Dedifferentiated amniotic fluid mesenchymal stem cell (primary cell): Measurements from ENCODE around the gene SPG7.
A peak's percentile ranks its signal among the peaks of the same experiment; 100 is the strongest.
"Not testable (repeated sequence)": the region's sequence is repeated elsewhere in the genome, so short reads cannot be mapped to it uniquely, and the experiment has no call there.

Source experiments
- DNase-seq: peaks from one replicate; pipeline ENCODE4 v3.0.0-alpha.2; 2016; ENCODE audit errors: extremely low spot score

The SPG7 gene

DNA sequence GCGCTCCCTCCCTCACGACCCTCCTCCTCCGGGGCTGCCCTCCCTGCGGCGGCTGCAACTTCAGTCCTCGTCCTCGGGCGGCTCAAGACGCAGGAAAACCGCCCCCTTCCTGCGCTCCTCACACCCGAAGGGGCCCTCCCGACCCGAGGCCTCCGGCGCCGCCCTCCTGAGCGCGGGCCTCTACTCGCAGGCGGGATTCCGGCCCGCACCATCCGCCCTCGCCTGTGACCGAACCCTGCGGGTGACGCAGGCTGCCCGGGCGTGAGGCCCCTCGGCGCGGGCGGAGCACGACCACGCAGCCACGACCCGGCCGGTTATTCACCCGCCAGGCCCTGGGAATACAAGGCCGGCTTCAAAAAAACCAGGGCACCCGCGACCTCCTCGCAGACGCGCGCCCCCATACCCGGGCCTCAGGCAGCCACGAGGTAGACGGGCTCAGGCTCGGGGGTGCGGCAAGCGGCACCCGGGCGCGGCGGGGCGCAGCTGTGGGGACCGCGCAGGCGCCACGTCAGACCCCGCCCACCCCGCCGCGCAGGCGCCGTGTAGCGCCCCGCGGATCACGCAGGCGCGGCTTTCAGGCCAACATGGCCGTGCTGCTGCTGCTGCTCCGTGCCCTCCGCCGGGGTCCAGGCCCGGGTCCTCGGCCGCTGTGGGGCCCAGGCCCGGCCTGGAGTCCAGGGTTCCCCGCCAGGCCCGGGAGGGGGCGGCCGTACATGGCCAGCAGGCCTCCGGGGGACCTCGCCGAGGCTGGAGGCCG lies at the start of gene SPG7:
TSS of gene SPG7 (plus strand) at position 570 of the 757 bp plus-strand sequence. CDS start at position 585, 15 bp downstream.
- peak; percentile 71 for DNase-seq

- DNase-seq = no peak
These were observed 49.7 kb upstream of the SPG7 start for GRCh38 chr16:89458551-89458950.

DNA sequence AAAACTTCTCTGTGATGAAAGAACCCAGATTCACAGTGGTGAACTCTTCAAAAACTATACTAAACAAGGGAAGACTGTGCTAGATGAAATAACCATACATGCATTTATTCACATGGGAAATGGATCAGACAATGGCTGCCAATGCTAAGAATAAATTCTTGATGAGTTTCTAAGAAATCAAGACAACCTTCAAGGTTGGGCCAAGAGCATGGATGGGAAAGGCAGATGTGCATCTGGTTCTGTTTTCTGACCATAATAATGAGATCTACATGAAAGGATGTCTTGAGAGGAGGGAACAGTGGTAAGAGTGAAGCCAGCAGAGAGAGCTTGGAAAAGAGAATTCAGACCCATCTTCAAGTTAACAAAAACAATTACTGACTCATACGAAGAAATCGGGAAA lies 49.2 kb upstream of the SPG7 start:
- DNase-seq = no peak

GRCh38 chr16:89460556-89460955 lies 47.6 kb upstream of the SPG7 start:
- no peak for DNase-seq

GRCh38 chr16:89461890-89462289 lies 46.3 kb upstream of the SPG7 start:
- DNase-seq = not testable (repeated sequence)

DNA sequence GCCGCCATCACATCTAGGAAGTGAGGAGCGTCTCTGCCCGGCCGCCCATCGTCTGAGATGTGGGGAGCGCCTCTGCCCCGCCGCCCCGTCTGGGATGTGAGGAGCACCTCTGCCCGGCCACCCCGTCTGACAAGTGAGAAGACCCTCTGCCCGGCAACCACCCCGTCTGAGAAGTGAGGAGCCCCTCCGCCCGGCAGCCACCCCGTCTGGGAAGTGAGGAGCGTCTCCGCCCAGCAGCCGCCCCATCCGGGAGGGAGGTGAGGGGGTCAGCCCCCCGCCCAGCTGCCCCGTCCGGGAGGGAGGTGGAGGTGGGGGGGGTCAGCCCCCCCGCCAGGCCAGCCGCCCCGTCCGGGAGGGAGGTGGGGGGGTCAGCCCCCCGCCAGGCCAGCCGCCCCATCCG lies 45.6 kb upstream of the SPG7 start:
- DNase-seq = not testable (repeated sequence)

GRCh38 chr16:89463312-89463711 lies 44.9 kb upstream of the SPG7 start:
- not testable (repeated sequence) for DNase-seq

- no peak for DNase-seq
These were observed 41.3 kb upstream of the SPG7 start for GRCh38 chr16:89466920-89467319.

- DNase-seq = no peak
These were observed 40.8 kb upstream of the SPG7 start for GRCh38 chr16:89467382-89467781.

DNA sequence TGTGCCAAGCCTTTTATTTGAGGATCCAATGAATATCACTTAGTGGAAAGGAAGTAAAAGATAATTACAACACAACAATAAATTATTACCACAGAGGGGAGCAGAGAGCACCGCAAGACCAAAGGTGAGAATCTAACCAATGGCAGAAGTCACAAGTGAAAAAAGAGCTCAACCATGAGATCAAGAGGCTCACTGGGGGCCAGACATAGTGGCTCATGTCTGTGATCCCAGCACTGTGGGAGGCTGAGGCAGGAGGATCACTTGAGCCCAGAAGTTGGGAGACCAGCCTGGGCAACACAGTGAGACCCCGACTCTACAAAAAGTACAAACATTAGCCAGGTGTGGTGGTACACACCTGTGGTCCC lies 35.5 kb upstream of the SPG7 start:
- DNase-seq = no peak

DNA sequence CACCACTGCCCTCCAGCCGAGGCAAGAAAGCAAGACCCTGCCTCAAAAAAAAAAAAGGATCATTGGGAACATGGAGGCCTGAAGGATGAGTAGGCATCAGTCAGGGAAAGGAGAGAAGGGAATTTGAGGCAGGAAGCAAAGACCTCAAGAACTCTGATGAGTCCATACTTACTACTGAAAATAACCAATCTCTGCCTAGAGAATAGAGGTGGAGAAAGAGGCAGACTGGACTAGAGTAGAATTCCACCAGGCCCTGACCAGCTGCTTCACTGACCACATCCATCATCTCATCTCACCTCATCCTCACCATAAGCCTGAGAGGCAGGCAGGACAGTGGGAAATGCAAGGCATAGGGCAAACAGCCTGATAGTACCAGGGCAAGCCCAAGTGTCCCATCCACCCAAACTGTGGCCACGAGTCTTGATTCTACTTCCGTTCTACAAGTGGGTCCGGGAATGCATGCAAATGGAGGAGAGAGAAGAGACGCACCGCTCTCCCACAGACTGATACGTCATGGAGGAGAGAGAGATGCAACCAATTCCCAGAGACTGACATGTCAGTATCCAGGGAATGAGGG lies 35.0 kb upstream of the SPG7 start:
- no peak for DNase-seq

DNA sequence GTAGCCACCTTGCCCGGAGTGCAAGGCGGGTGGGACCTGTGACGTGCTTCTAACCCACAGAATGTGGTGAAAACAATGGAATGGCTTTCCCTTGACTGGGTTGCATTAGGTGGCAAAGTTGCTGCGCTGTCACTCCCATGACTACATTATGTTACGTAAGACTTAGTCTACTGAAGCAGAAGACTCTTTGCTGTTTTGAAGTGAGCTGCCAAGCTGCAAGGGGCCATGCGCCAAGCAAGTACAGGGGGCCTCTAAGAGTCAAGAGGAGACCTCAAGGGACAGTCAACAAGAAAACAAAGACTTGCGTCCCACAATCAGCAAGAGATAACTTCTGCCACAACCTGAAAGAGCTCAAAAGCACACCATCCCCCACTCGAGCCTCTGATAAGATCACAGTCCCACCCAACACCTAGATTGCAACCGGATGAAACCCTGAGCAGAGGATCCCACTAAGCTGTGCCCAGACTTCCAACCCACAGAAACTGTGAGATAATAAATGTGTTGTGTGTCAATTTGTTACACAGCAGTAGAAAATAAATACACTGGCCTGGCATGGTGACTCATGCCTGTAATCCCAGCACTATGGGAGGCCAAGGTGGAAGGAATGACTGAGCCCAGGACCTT lies 34.3 kb upstream of the SPG7 start:
- no peak for DNase-seq

DNA sequence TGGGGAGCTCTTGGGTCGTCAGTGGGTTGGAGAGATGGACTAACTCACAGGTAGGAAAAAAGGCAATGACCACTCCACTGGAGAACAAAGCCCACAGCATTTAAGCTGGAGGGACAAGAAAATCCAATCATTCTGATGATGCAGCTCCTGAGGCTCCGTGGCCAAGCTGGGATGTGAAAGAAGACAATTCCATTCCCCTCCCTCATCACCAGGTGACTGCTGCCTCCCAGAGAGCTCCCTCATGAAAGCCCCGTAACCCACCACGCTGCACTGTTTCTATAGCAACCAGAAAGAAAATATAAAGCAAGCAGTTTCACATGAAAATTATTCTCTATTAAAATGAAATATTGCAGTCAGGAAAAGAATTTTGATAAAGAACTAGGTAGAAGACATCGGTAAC lies 33.1 kb upstream of the SPG7 start:
- no peak for DNase-seq

DNA sequence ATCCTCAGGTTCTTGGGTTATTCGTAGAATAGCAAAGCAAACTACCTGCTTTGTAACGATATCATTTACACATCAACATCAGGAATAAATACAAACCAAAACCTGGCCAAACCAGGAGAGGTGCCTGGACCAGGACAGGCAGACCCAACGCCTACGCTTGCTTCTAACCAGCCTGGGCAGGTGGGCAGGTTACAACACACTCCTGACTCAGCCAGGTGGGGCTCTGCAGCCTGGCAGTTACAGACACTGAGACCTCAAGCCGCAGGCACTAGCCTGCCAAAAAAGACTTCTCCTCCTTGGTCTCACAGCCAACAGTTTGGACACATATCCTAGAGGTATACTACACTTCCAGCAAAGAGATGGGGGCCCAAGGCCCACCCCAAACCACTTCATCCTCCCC lies 31.8 kb upstream of the SPG7 start:
- DNase-seq = no peak

DNA sequence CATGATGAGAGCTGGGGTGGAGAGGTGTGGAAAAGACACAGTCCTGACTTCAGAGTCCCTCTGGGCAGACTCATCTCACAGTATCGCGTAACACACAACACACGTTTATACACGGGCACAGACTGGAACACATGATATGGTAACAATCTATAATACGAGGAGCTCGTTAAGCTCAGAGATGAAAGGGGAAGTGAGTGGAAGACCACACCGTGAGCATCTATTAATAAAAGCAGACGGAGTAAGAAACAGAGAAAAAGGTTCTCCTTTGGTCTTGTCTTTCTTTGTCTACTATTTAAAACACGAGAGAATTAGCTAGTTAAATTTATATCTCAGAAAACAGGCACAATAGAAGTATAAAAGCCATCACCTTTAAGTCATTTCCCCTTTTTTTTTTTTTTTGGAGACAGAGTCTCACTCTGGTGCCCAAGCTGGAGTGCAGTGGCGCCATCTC lies 31.4 kb upstream of the SPG7 start:
- no peak for DNase-seq

GRCh38 chr16:89478576-89479221 lies 29.5 kb upstream of the SPG7 start:
- no peak for DNase-seq

DNA sequence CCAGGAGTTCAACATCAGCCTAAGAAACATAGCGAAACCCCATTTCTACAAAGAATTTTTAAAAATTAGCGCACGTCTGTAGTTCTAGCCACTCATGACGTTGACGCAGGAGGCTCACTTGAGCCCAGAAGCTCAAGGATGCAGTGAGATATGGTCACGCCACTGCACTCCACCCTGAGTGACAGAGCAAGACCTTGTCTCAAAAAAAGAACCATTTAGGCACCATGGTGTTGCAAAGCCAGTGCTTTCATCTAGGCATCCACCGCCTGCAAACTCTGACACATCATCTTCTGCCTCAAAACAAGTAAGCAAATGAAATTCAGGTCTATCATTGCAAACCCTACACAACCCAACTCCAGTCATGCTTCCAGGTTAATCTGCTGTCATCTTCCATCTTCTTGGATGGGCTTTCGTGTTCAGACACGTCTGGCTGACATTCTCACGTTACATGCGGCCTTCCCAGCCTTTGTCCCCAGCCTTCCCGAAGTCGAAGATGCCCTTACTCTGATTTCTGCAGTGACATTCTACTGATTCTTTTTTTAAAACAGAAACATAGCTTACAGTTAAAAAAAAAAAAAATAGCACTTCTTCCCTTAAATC lies 26.7 kb upstream of the SPG7 start:
- DNase-seq = no peak

DNA sequence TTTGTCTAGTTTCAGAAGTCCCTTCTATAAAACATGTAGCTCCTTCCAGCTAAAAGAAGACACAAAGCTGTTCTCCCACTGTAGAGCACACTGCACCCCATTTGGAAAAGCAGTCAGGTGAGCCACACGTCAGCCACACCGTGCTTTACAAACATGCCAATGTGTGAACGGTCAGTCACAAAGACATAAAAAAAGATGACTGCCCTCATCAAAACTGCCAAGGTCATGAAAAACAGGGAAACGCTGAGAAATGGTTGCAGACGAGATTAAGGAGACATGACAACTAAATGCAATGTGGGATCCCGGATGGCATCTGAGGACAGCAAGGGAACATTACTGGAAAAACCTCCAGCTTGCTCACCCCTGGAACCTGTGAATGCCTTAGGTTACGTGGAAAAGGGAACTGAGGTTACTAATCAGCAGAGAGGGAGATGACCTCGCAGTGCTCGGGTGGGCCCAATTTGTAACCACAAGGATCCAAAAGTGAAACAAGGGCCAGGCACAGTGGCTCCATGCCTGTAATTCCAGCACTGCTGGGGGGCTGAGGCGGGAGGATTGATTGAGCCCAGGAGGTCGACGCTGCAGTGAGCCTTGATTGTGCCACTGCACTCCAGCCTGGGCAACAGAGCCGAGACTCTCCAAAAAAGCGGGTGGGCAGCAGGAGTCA lies 25.9 kb upstream of the SPG7 start:
- no peak for DNase-seq

DNA sequence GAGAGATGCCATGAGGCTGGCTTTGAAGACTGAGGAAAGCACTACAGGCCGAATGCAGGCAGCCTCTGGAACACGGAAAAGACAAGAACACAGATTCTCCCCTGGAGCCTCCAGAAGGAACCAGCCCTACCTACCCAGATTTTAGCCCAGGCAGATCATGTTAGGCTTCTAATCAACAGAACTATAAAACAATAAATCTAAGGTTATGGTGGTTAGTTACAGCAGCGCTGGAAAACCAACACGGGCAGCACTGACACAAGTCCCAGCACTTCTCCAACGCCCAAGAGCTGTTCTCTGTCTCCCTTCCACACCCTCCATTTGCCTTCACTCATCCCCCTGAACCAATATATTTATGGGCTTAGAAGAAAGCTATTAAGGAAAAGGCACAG lies 25.4 kb upstream of the SPG7 start:
- DNase-seq = no peak

DNA sequence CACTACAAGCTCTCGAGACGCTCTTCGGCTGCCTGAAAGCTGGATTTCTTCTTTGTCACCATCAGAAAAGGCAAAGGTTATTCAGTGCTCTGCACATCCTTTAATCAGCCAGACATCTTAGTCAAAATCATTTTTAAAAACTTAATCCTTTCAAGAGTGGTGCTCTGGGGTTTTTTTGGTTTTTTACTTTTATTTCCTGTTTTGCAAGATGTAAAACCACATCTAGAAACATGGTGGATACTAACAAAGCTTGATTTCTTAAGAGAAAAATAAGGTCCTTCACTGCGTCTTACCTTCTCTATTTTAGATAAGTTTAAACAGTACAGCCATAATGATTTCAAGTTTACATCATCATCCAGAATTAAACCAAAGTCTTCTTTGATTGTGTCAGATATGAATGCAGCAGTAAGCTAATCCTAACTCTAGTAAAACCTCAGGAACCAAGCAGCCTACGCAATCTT lies 24.1 kb upstream of the SPG7 start:
- DNase-seq = no peak

DNA sequence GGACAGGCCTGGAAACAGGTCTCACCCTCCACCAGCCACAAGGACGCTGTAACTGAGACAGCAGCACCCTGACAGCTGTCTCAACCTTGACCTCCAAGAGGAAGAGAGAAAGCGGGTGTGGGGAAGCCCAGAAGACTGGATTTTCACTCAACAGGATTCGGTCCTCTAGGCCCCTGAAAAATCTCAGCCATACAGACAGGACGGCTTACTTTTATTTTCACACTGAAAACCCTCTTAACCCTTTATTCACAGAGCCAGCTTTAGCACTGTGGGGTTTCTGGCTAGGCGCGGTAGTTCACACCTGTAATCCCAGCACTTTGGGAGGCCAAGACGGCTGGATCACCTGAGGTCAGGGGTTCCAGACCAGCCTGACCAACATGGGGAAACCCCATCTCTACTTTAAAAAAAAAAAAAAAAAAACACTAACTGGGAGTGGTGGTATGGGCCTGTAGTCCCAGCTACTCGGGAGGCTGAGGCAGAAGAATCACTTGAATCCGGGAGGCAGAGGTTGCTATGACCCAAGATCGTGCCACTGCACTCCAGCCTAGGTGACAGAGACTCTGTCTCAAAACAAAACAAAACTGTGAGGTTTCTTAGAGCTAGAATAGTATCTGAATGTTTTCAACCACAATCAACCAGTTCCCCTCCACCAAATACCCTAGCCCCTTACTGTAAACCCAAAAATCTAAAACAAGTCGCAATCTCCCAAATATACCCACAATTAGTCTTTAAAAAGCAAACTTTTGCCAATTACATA lies 23.1 kb upstream of the SPG7 start:
- no peak for DNase-seq
